Activated T-helper 1 cell treated with anti-CD3 and anti-CD28 coated beads, Interleukin-12 subunit alpha, Interleukin-12 subunit beta, Interleukin-2, Interleukin-4 antibody, amounts not matched to agents 30 ng/mL and 10 ng/mL and 1 ng/mL, durations not matched to agents 14 hours and 24 hours and 36 hours (primary cell): Measurements from ENCODE around the gene MYH14. TPM values are rescaled to one million over a fixed set of nuclear protein-coding genes. Genes with fewer than 3 reads are reported as not detected.
"Not testable (repeated sequence)": the region's sequence is repeated elsewhere in the genome, so short reads cannot be mapped to it uniquely, and the experiment has no call there.

Source experiments
- DNase-seq: peaks from one replicate; pipeline ENCODE4 v3.0.0; 2021; ENCODE audit warnings: low spot score
- H3K27ac Mint-ChIP-seq: one replicate; pipeline ENCODE4 v1.8.0; 2021; ENCODE audit warnings: mild to moderate bottlenecking, mixed read lengths
- H3K27me3 Mint-ChIP-seq: one replicate; pipeline ENCODE4 v1.8.0; 2022; ENCODE audit warnings: mild to moderate bottlenecking, moderate library complexity, mixed read lengths; ENCODE audit not compliant: insufficient read depth
- H3K36me3 Mint-ChIP-seq: one replicate; pipeline ENCODE4 v1.8.0; 2021; ENCODE audit warnings: low read depth, mixed read lengths
- H3K4me1 Mint-ChIP-seq: one replicate; pipeline ENCODE4 v1.8.0; 2021; ENCODE audit warnings: low read depth, mixed read lengths
- H3K4me3 Mint-ChIP-seq: one replicate; pipeline ENCODE4 v1.8.0; 2021; ENCODE audit warnings: mild to moderate bottlenecking, moderate library complexity, mixed read lengths
- H3K9me3 Mint-ChIP-seq: one replicate; pipeline ENCODE4 v1.8.0; 2021; ENCODE audit warnings: mixed read lengths
- intact Hi-C: fragments of 100-400 bp; cut with micrococcal nuclease; formaldehyde crosslinking; loops from one replicate; pipeline ENCODE4 v1.15.1; 2024
- total RNA-seq: library from RNA; stranded (reverse); gene quantifications from 2 replicates; pipeline ENCODE4 v1.2.3, GENCODE V29; 2022

Gene MYH14
- total RNA-seq, 1 donor from 2014 or later, result not detected

DNA sequence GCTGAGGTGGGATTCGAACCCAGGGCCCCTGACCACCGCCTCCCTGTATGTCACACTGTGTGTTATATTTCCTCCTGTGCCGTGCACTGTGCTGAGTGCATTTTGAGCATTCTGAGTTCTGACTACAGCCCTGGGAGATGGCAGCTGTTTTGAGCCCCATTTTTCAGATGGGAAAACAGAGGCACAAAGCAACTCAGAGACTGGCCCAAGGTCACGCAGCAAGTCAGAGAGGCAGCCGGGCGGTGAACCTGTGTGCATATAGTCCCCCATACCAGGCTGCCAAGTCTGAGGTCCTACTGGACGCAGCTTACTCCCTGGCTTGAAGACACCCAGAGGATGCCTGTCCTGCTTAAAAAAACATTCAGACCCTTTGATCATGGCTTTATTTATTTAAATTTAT, 17.7 kb downstream of the MYH14 start:
- H3K9me3 Mint-ChIP-seq, result peaks cover 4% of the 10 kb centered on the region
- H3K27ac Mint-ChIP-seq, result no peak overlapping the region
- no peaks in the 10 kb centered on the region for H3K36me3 Mint-ChIP-seq
- H3K27me3 Mint-ChIP-seq, result no peaks in the 10 kb centered on the region
- intact Hi-C loops, result no loop called here
- H3K4me1 Mint-ChIP-seq, result no peaks in the 10 kb centered on the region
- H3K4me3 Mint-ChIP-seq, result no peak overlapping the region
- DNase-seq, result no peak

- H3K9me3 Mint-ChIP-seq, result peaks cover 4% of the 10 kb centered on the region
- H3K27me3 Mint-ChIP-seq, result no peaks in the 10 kb centered on the region
- no peaks in the 10 kb centered on the region for H3K36me3 Mint-ChIP-seq
- H3K4me3 Mint-ChIP-seq, result no peak overlapping the region
- no peaks in the 10 kb centered on the region for H3K4me1 Mint-ChIP-seq
- no peak for DNase-seq
- intact Hi-C loops, result no loop called here
- H3K27ac Mint-ChIP-seq, result no peak overlapping the region
These were observed 19.4 kb downstream of the MYH14 start for GRCh38 chr19:50222691-50223438.

- intact Hi-C loops, result no loop called here
- no peak overlapping the region for H3K4me3 Mint-ChIP-seq
These were observed 20.0 kb downstream of the MYH14 start for GRCh38 chr19:50223439-50223716.

DNA sequence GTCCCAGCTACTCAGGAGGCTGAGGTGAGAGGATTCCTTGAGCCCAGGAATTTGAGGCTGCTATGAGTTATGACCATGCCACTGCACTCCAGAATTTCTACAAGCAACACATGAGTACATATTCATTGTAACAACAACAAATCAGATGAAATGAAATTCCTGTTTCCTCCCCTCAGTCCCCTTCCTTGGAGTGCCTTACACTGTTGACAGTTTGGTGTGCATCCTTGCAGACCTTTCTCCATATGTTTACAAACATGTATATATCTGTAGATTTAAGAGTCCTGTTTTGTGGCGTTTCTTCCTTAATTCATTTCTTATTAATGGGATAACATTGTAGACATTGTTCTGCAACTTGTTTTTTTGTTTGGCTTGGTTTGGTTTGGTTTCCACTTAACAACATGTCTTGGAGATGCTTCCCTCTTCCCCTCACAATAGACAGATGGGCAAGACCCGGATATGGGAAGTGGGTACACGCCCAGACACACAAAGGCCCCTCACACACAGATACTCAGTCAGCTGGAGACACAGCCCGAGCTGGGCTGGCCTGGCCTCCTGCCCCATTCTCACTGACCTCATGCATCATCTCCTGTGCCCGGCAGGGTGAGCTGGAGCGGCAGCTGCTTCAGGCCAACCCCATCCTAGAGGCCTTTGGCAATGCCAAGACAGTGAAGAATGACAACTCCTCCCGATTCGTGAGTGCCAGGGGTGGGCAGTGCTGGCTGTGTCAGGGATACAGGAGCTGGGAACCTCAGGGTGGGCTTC, 21.7 kb downstream of the MYH14 start:
- Mint-ChIP-seq H3K9me3 (peaks cover 4% of the 10 kb centered on the region), H3K4me3 (no peak overlapping the region), H3K36me3 (no peaks in the 10 kb centered on the region), H3K27me3 (no peaks in the 10 kb centered on the region), H3K27ac (no peak overlapping the region), H3K4me1 (no peaks in the 10 kb centered on the region)
- intact Hi-C loops, result no loop called here
- DNase-seq, result no peak

More at GRCh38 chr19:50223439-50223716, 20.0 kb downstream of the MYH14 start:
- no peak overlapping the region for H3K27ac Mint-ChIP-seq
- no peak for DNase-seq
- H3K27me3 Mint-ChIP-seq, result no peaks in the 10 kb centered on the region
- peaks cover 4% of the 10 kb centered on the region for H3K9me3 Mint-ChIP-seq
- H3K36me3 Mint-ChIP-seq, result no peaks in the 10 kb centered on the region
- H3K4me1 Mint-ChIP-seq, result no peaks in the 10 kb centered on the region

- intact Hi-C loops, result no loop called here
- H3K27me3 Mint-ChIP-seq, result no peaks in the 10 kb centered on the region
- no peaks in the 10 kb centered on the region for H3K4me1 Mint-ChIP-seq
- H3K4me3 Mint-ChIP-seq, result no peak overlapping the region
- peaks cover 4% of the 10 kb centered on the region for H3K9me3 Mint-ChIP-seq
- H3K27ac Mint-ChIP-seq, result no peak overlapping the region
- no peaks in the 10 kb centered on the region for H3K36me3 Mint-ChIP-seq
- DNase-seq, result no peak
These were observed 23.1 kb downstream of the MYH14 start for GRCh38 chr19:50226536-50226935.

GRCh38 chr19:50228153-50228552, 24.7 kb downstream of the MYH14 start:
- H3K9me3 Mint-ChIP-seq, intact Hi-C loops, DNase-seq, H3K36me3 Mint-ChIP-seq, H3K27ac Mint-ChIP-seq, H3K4me3 Mint-ChIP-seq, H3K27me3 Mint-ChIP-seq, H3K4me1 Mint-ChIP-seq: not testable (repeated sequence)

- DNase-seq, result no peak
- intact Hi-C loops, result no loop called here
These were observed 27.2 kb downstream of the MYH14 start for GRCh38 chr19:50230379-50231351.

DNA sequence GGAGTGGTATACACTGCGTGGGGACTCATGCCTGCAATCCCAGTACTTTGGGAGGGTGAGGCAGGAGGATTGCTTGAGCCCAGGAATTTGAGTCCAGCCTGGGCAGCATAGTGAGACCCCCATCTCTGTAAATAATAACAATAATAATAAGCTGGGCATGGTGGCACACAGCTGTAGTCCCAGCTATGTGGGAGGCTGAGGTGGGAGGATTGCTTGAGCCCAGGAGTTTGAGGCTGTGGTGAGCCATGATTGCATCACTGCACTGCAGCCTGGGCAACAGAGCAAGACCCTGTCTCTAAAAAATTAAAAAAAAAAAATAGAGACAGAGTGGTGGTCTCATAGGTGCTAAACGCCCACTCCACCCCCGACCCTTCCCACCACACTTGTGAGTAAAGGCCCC, 28.0 kb downstream of the MYH14 start:
- DNase-seq, intact Hi-C loops, H3K27ac Mint-ChIP-seq, H3K4me1 Mint-ChIP-seq, H3K36me3 Mint-ChIP-seq, H3K4me3 Mint-ChIP-seq, H3K9me3 Mint-ChIP-seq, H3K27me3 Mint-ChIP-seq: not testable (repeated sequence)

More at GRCh38 chr19:50230379-50231351, 27.2 kb downstream of the MYH14 start:
- no peaks in the 10 kb centered on the region for H3K36me3 Mint-ChIP-seq
- no peaks in the 10 kb centered on the region for H3K27me3 Mint-ChIP-seq
- no peak overlapping the region for H3K4me3 Mint-ChIP-seq
- H3K27ac Mint-ChIP-seq, result no peak overlapping the region
- H3K4me1 Mint-ChIP-seq, result no peaks in the 10 kb centered on the region
- H3K9me3 Mint-ChIP-seq, result no peaks in the 10 kb centered on the region

DNA sequence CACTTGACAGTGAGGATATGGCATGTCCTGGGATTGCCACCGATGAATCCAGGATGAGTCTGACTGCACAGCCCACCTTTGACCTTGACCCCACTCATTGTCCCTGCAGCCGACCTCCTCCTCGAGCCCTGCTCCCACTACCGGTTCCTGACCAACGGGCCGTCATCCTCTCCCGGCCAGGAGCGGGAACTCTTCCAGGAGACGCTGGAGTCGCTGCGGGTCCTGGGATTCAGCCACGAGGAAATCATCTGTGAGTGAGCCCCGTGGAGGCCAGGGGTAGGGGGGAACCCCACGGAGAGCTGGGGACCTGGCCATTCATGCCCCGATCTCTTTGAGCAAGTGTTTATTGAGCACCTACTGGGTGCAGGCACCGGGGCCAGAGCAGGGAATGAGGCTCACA, 28.4 kb downstream of the MYH14 start:
- Mint-ChIP-seq H3K4me1 (no peaks in the 10 kb centered on the region), H3K4me3 (no peak overlapping the region), H3K9me3 (no peaks in the 10 kb centered on the region), H3K36me3 (no peaks in the 10 kb centered on the region), H3K27ac (no peak overlapping the region), H3K27me3 (no peaks in the 10 kb centered on the region)
- DNase-seq, result no peak
- intact Hi-C loops, result no loop called here

DNA sequence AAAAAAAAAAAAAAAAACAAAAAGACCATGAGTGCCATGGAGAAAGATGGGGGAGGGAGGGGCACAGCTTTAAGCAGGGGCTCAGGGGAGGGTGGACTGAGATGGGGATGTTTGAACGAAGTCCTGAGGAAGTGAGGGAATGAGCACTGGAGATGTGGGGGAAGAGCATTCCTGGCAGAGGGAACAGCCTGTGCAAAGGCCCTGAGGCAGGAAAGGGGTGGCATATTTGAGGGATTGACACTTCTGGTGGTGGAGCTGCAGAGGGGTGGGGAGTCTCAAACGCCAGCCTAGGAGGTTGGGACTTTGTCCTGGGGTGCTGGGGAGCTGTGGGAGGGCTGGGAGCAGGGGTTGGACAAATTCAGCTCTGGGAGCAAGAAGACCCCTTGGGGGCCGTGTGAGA, 29.2 kb downstream of the MYH14 start:
- H3K4me1 Mint-ChIP-seq, result no peaks in the 10 kb centered on the region
- intact Hi-C loops, result no loop called here
- no peak overlapping the region for H3K27ac Mint-ChIP-seq

DNA sequence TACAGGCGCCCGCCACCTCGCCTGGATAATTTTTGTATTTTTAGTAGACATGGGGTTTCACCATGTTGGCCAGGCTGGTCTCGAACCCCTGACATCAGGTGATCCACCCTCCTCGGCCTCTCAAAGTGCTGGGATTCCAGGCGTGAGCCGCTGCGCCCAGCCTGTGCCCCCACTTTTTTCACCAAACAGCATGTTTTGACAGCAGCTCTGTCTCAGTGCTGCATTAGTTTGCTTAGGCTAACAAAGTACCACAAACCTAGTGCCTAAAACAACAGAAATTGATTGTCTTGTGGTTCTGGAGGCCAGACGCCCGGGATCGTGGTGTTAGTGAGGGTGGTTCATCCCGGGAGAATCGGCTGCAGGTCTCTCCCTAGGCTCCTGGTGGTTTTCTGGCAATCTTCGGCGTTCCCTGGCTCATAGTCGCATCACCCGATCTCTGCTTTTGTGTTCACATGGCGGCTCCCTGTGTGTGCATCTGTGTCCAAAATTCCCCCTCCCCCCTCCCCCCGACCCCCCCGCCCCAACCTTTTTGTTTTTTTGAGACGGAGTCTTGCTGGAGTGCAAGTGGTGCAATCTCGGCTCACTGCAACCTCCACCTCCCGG, 30.0 kb downstream of the MYH14 start:
- no peak for DNase-seq
- H3K36me3 Mint-ChIP-seq, result no peaks in the 10 kb centered on the region
- no peaks in the 10 kb centered on the region for H3K4me1 Mint-ChIP-seq
- intact Hi-C loops, result no loop called here
- H3K27ac Mint-ChIP-seq, result no peak overlapping the region
- no peaks in the 10 kb centered on the region for H3K9me3 Mint-ChIP-seq
- no peak overlapping the region for H3K4me3 Mint-ChIP-seq
- H3K27me3 Mint-ChIP-seq, result no peaks in the 10 kb centered on the region

More for the DNA sequence above, 29.2 kb downstream of the MYH14 start:
- no peak for DNase-seq
- Mint-ChIP-seq H3K4me3 (no peak overlapping the region), H3K9me3 (no peaks in the 10 kb centered on the region), H3K27me3 (no peaks in the 10 kb centered on the region), H3K36me3 (no peaks in the 10 kb centered on the region)

GRCh38 chr19:50237493-50237892, 34.1 kb downstream of the MYH14 start:
- H3K27me3 Mint-ChIP-seq, H3K9me3 Mint-ChIP-seq, H3K4me1 Mint-ChIP-seq, H3K36me3 Mint-ChIP-seq, H3K27ac Mint-ChIP-seq, H3K4me3 Mint-ChIP-seq, intact Hi-C loops, DNase-seq: not testable (repeated sequence)
